T-helper 22 cell (primary cell): ENCODE measurements around the gene UNC5A.

ENCODE experiments used
- DNase-seq: peaks from one replicate; pipeline ENCODE4 v3.0.0-alpha.2; 2020; ENCODE audit warnings: low read depth

Gene UNC5A

GRCh38 chr5:176821441-176821840, 11.1 kb downstream of the UNC5A start:
- no peak for DNase-seq

DNA sequence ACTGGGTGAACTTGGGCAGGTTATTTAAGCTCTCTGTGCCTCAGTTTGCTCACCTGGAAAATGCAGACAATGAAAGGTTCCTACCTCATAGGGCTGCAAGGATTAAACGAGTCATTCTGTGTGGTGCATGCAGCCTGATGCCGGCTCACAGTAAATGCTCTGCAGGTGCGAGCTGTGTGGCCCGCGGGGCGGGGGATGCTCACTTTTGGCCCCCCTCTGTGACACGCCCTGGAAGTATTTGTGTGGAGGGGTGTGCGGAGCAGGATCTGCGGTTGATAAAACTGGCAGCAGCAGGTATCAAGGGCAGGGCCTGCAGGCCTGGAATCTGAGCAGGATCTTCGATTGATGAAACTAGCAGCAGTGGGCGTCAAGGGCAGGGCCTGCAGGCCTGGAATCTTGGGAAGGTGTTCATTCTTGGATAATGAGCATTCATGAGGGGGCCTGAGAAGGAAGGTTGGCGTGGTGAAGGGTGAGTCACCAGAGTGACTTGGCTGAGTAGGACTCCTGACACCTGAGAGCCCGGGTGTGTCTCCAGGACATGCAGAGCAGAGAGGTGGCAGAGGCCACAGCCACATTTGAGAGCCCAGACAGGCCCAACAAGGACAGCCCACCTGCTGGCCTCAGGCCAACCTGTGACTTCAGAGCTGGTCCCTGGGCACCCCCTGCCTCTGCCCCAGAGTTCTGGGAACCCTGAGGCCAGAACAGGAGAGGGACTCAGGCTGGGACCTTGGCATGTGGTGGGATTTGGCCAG, 11.9 kb downstream of the UNC5A start:
- no peak for DNase-seq

DNA sequence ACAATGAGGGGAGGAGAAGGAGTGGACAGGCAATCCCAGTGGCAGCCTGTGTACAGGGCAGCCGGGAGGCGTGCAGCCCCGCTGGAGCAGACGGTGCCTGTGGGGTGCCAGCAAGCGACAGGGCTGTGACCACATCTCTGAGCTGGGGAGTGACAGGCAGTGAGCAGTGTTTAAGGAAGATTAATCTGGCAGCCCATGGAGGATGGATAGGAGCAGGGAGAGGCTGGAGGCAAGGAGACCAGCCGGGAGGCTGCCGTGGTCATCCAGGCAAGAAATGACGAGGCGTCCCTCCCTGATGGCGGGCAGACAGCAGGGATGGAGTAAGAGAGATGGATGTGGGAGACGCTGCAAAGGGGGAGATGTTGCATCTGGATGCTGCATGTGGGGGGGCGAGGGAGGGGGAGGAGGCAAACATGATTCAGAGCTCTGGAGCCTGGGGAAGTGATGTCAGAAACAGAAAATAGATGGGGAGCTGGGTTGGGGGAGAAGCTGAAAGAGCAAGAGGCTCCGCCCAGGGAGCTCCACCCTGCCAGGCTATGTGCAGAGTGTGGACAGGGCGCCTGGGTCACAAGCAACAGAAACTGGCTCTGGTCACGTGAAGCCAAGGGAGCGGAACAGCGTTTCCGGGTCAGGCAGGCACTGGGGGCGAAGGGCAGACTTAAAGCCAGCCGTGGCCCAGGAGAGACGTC, 12.6 kb downstream of the UNC5A start:
- DNase-seq, result no peak

DNA sequence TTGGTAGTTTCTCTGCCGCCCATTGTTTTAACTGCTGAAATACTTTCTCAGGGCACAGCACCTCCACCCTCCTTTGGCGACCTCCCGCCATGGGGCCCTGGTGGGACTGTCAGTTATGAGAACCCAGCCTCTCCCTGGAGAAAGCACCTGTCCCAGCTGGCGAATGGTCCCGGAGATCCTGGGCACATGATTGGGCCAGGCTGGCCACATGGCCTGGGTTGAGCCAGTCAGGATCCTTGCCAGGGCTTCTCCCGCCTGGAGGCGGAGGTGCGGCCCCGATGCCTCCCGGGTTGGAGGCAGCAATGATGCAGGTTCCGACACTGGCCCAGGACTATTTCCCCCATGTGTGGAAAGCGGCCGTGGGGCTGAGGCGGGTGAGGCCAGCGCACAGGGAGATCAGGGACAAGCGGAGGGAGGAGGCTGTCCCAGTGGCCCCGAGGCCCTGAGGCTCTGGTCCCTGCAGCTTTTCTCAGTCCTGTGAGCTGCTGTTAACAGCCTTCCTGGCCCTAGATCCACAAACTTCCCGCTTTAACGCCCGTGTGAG, 13.6 kb downstream of the UNC5A start:
- no peak for DNase-seq

- no peak for DNase-seq
Observed at GRCh38 chr5:176824604-176825003, 14.2 kb downstream of the UNC5A start.

GRCh38 chr5:176825234-176825633, 14.9 kb downstream of the UNC5A start:
- no peak for DNase-seq

DNA sequence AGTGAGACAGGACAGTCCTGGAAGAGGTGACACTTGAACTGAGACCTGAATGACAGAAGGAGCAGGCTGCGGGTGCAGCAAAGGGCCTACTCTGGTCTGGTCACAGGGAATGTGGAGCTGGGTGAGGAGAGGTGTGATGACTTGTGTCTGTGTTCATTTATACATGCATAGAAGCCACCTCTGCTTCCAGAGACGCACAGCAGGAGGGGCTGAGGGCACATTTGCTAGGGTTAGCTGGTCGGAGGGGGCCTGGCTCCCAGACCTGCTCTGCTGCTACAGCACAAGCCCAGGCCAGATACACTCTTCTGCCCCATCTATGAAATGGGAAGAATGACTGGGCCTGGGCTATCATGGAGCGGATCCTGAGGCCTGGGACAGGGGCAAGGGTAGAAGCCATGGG, 15.6 kb downstream of the UNC5A start:
- DNase-seq, result no peak

DNA sequence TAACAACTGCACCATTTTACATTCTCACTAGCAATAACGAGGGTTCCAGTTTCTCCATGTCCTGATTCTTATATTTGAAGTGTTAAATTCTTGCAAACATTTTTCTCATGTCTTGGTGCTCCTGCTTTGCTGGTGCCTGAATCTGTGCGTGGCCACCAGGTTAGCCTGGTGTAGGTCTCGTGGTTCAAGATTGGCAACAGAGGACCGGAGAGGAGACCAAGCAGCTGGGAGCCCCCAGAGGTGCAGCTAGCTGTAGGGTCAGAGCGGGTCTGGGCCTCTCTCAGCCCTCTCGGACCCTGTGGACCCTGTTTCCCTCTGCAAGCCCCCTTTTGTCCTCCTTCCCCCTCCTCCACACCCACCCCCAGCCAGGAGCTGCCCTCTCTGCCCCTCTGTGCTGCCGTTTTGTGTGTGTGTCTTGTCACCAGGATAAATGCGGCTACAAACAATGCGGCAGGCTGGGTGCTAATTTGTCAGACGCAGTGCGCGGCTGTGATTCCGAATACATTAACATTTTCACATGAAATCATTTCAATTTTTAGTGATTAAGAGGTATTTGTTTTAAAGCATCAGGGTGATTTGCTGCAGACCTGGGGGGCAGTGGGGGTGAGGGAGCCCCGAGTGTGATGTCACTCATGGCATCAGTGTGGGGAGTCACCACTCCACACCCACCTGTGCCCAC, 17.5 kb downstream of the UNC5A start:
- no peak for DNase-seq

DNA sequence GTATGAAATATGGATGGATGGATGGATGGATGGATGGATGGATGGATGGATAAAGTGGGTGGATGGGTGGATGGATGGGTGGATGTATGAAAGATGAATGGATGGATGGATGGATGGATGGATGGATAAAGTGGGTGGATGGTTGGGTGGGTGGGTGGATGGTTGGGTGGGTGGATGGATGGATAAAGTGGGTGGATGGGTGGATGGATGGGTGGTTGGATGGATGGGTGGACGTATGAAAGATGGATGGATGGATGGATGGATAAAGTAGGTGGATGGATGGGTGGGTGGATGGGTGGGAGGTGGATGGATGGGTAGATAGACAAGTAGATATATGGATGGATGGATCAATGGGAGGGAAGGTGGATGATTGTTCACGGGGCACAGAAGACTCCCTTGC, 19.0 kb downstream of the UNC5A start:
- DNase-seq, result no peak

DNA sequence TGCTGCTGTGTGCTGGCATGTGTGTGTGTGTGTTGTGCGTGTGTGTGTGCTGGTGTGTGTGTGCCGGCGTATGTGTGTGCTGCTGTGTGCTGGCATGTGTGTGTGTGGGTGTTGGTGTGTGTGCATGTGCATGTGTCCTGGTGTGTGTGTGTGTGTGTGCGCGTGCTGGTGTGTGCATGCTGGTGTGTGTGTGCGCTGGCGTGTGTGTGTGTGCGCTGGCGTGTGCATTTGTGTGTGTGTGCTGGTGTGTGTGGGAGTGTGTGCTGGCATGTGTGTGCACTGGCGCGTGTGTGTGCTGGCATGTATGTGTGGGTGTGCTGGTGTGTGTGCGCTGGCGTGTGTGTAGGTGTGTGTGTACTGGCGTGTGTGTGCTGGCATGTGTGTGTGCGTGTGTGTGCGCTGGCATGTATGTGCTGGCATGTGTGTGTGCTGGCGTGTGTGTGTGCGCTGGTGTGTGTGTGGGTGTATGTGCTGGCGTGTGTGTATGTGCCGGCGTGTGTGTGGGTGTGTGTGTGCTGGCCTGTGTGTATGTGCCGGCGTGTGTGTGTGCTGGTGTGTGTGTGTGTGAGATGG, 20.1 kb downstream of the UNC5A start:
- no peak for DNase-seq

DNA sequence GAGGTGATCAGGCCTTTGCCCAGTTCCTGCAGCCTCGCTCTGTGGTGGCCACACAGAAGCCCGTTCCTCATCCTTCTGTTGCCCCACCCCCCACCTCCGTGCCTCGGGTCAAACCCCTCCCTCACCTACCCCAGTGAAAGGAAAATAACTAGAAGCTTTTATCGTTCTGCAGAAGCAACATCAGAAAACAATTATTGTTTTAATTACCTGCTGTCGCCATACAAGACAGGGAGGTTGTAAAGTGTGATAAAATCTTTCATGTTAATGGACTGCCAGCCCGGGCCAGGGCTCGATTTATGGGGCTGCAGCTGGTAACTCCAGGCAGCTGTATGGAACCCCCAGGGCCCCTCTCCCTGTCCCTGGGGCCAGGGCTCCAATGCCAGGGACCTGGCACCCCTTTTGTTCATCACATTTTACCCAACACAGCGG, 20.6 kb downstream of the UNC5A start:
- no peak for DNase-seq

GRCh38 chr5:176831425-176831824, 21.1 kb downstream of the UNC5A start:
- DNase-seq, result no peak

GRCh38 chr5:176832162-176832561, 21.8 kb downstream of the UNC5A start:
- no peak for DNase-seq

- no peak for DNase-seq
Observed at GRCh38 chr5:176833286-176833685, 22.9 kb downstream of the UNC5A start.

GRCh38 chr5:176835918-176836317, 25.6 kb downstream of the UNC5A start:
- DNase-seq, result no peak

DNA sequence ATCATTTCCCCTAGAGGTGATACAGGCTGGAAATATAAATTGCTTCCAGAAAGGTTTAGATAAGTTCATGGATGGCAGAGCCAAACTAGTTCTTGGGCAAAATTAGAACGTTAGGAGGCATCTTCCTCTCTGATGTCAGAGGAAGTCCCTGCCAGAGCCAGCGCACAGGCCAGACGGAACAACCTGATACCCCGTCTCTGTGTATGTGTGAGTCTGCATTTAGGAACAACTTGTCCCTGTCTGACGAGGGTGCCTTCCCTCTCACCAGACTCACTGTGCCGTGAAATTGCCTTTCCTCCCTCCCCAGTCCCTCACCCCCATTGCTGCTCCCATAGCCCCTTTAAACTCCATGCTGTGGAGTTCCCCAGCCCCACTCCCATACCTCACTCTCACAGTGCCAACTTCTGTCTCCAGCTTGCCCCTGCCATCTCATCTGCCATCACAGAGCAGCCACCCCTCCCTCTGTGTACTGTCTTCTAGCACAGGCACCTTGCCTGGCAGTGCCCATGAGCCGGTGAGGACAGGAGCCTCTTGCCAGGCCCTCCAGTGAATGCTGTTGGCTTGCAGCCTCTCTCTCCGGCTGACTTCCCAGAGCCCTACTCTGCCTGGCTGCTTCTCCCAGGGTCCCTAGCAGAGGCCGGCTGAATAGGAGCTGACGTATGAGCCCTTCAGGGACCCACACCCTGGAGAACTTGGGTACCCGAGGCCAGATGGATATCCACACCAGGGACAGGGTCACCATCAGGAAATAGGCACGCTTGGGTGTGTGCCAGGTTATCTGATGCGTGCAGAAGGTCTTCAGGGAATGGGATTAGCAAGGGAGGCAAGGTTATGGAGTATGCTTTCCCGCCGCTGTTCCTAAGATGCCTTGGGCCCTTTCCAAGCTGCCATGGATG, 26.7 kb downstream of the UNC5A start:
- no peak for DNase-seq

DNA sequence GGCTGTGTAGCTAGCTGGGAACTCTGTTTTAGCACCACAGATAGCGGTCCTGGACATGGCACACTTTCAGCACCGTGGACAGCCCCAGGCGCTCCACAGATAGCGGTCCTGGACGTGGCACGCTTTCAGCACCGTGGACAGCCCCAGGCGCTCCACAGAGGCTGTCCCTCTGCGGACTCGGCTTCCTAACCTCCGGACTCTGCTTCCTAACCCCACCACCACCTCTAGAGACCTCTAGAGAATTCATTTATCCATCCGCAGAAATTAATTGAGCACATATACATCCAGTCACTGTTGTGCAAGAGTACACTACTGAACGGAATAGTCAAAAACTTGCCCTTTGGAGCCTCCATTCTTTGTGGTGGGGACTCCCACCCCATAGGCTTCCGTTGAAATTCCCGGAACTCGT, 27.4 kb downstream of the UNC5A start:
- peak; percentile 17 for DNase-seq

- no peak for DNase-seq
Observed at GRCh38 chr5:176843673-176844072, 33.3 kb downstream of the UNC5A start.

- no peak for DNase-seq
Observed at GRCh38 chr5:176844281-176844680, 33.9 kb downstream of the UNC5A start.

- DNase-seq, result no peak
Observed at GRCh38 chr5:176844706-176845391, 34.5 kb downstream of the UNC5A start.

GRCh38 chr5:176845392-176845713, 35.0 kb downstream of the UNC5A start:
- DNase-seq, result no peak
